Thoracic aorta (tissue), 2 donors: ENCODE measurements around the gene HEATR5A. TPM values are rescaled to one million over a fixed set of nuclear protein-coding genes. Genes with fewer than 3 reads are reported as not detected.
A peak's percentile ranks its signal among the peaks of the same experiment; 100 is the strongest.
"Not testable (repeated sequence)": the region's sequence is repeated elsewhere in the genome, so short reads cannot be mapped to it uniquely, and the experiment has no call there.

ENCODE experiments used
- ATAC-seq: fragments of 150-250 bp; one replicate; pipeline ENCODE4 v1.8.0; 2017; ENCODE audit warnings: low read depth; ENCODE audit not compliant: insufficient number of reproducible peaks, low FRiP score
- DNase-seq: peaks from one replicate; pipeline ENCODE4 v3.0.0-alpha.2; 2020; ENCODE audit warnings: low spot score
- H3K27ac ChIP-seq, 2 donors: fragments of 200-600 bp; sonication (generic); 1 replicate in 1 of 2; 2 replicates in 1 of 2; pipeline ENCODE4 v1.5.1; 2016; ENCODE audit warnings: mild to moderate bottlenecking in 2 of 2, moderate library complexity in 2 of 2
- H3K27me3 ChIP-seq: fragments of 200-600 bp; sonication (generic); replicated peaks from 2 replicates; pipeline ENCODE4 v1.6.0; 2016; ENCODE audit warnings: mild to moderate bottlenecking; ENCODE audit not compliant: insufficient read depth
- H3K36me3 ChIP-seq: fragments of 200-600 bp; sonication (generic); one replicate; pipeline ENCODE4 v1.5.1; 2016
- H3K4me1 ChIP-seq, 2 donors: fragments of 200-600 bp; sonication (generic); 1 replicate in 1 of 2; 2 replicates in 1 of 2; pipeline versions ENCODE4 v1.5.1 to v1.6.0; 2016; ENCODE audit warnings: low read depth in 2 of 2, mild to moderate bottlenecking in 1 of 2; ENCODE audit not compliant: control insufficient read depth in 1 of 2
- H3K4me3 ChIP-seq: fragments of 200-600 bp; sonication (generic); 2 replicates; pipeline ENCODE4 v1.5.1; 2016; ENCODE audit warnings: mild to moderate bottlenecking
- H3K9me3 ChIP-seq: fragments of 200-600 bp; sonication (generic); 2 replicates; pipeline ENCODE4 v1.5.1; 2016
- CTCF ChIP-seq: fragments of 200-600 bp; sonication (generic); IDR thresholded peaks from one replicate; pipeline ENCODE4 v1.5.1; 2019; ENCODE audit warnings: antibody characterized with exemption
- total RNA-seq, 2 donors: library from RNA; depleted of rRNA; stranded (reverse); fragments of >200 nt; gene quantifications; one replicate each; pipeline versions ENCODE4 v1.1.0 to v1.2.3, GENCODE V29; 2016

Gene HEATR5A
- total RNA-seq, 2 donors from 2014 or later: 39.1 to 43.6 TPM

GRCh38 chr14:31445703-31446102 lies 25.4 kb upstream of the HEATR5A start:
- Histone ChIP-seq H3K4me1 (peaks cover 3 to 16% of the 10 kb centered on the region in 2 donors), H3K9me3 (no peaks in the 10 kb centered on the region), H3K27me3 (no peaks in the 10 kb centered on the region), H3K4me3 (no peak overlapping the region), H3K36me3 (no peaks in the 10 kb centered on the region), H3K27ac (no peak overlapping the region)
- ATAC-seq (no peak), DNase-seq (no peak)
- TF ChIP-seq CTCF: no peak

- Histone ChIP-seq H3K4me1 (peaks cover 3 to 25% of the 10 kb centered on the region in 2 donors), H3K9me3 (no peaks in the 10 kb centered on the region), H3K4me3 (no peak overlapping the region), H3K27me3 (no peaks in the 10 kb centered on the region), H3K27ac (peak overlapping the region; percentile 35 to 59), H3K36me3 (no peaks in the 10 kb centered on the region)
- DNase-seq (no peak), ATAC-seq (no peak)
- TF ChIP-seq CTCF: no peak
Measured at GRCh38 chr14:31442284-31442683, 21.9 kb upstream of the HEATR5A start.

- Histone ChIP-seq H3K4me3 (peak overlapping the region; percentile 12), H3K4me1 (peaks cover 3 to 25% of the 10 kb centered on the region in 2 donors), H3K27ac (peak overlapping the region; percentile 35 to 59), H3K9me3 (no peaks in the 10 kb centered on the region), H3K27me3 (no peaks in the 10 kb centered on the region), H3K36me3 (no peaks in the 10 kb centered on the region)
- no peak for TF ChIP-seq CTCF
- DNase-seq: no peak
- ATAC-seq: no peak
Measured at GRCh38 chr14:31441273-31442111, 21.1 kb upstream of the HEATR5A start.

- Histone ChIP-seq H3K4me1 (peaks cover 5 to 32% of the 10 kb centered on the region in 2 donors), H3K27me3 (no peaks in the 10 kb centered on the region), H3K4me3 (no peak overlapping the region), H3K27ac (peak overlapping the region in 1 of 2 donors; percentile 14), H3K9me3 (no peaks in the 10 kb centered on the region), H3K36me3 (no peaks in the 10 kb centered on the region)
- DNase-seq (no peak), ATAC-seq (no peak)
- no peak for TF ChIP-seq CTCF
Measured at GRCh38 chr14:31440280-31440679, 19.9 kb upstream of the HEATR5A start.

- peak overlapping the region; percentile 13 for H3K4me3 ChIP-seq
- ATAC-seq (peak; percentile 53), DNase-seq (no peak)
- H3K9me3 ChIP-seq: no peaks in the 10 kb centered on the region
- no peaks in the 10 kb centered on the region for H3K36me3 ChIP-seq
- H3K4me1 ChIP-seq: peaks cover 5 to 34% of the 10 kb centered on the region in 2 donors
- no peak for TF ChIP-seq CTCF
- H3K27ac ChIP-seq: peak overlapping the region in 1 of 2 donors; percentile 14
- H3K27me3 ChIP-seq: no peaks in the 10 kb centered on the region
Measured at GRCh38 chr14:31439561-31439960, 19.2 kb upstream of the HEATR5A start.

- DNase-seq, H3K27me3 ChIP-seq, H3K4me3 ChIP-seq, H3K9me3 ChIP-seq, H3K36me3 ChIP-seq, ATAC-seq, H3K27ac ChIP-seq: not testable (repeated sequence)
- peaks cover 5 to 31% of the 10 kb centered on the region in 2 donors for H3K4me1 ChIP-seq
Measured at GRCh38 chr14:31437045-31437691, 16.8 kb upstream of the HEATR5A start.
